Measurements from ENCODE around the gene HAVCR2. TPM values are rescaled to one million over a fixed set of nuclear protein-coding genes. Genes with fewer than 3 reads are reported as not detected.

HAVCR2 gene
- total RNA-seq, 1 experiment from 2014 or later: not detected

DNA sequence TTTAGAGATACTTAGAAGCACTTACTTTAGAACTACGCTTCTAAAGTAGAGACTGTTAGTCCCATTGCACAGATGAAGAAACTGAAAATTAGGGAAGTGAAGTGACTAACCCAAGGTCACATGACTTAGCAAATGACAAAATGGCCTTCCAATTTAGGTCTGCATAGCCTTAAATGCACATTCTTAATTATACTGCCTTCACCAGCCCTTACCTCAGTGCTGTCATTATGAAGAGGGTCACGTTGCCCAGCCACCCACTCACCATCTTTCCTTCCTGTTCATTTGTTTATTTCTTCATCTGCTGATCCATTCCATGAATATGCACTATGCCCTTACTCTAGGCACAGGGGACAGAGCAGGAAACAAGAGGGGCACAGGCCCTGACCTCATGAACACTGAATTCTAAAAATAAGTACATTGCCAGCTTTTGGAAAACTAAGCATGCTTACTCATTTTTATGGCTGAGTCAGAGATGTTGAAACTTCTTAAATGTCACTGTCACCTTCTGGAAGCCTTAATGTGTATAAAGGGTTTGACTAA lies 8.6 kb downstream of the HAVCR2 start:
- ChIA-PET CTCF (interaction anchor here (0.6 kb wide), 1 partner anchor 618 kb away, joined by 3 read pairs; no protein-coding TSS in a partner anchor), POLR2A (no interaction called here)
- intact Hi-C loops (cut with micrococcal nuclease; ENCODE audit: unreplicated experiment): no loop called here
- H3K27me3 ChIP-seq (ENCODE audit: control insufficient read depth, insufficient read depth, low read length): no peaks in the 10 kb centered on the region
- H3K36me3 ChIP-seq (ENCODE audit: control insufficient read depth, insufficient read depth, low read length): no peaks in the 10 kb centered on the region
- TF ChIP-seq SIN3A (IDR thresholded peaks at IDR 0.05; ENCODE audit: borderline replicate concordance, insufficient read depth, low read depth, low read length): no peak
- TF ChIP-seq, protein P1, sequence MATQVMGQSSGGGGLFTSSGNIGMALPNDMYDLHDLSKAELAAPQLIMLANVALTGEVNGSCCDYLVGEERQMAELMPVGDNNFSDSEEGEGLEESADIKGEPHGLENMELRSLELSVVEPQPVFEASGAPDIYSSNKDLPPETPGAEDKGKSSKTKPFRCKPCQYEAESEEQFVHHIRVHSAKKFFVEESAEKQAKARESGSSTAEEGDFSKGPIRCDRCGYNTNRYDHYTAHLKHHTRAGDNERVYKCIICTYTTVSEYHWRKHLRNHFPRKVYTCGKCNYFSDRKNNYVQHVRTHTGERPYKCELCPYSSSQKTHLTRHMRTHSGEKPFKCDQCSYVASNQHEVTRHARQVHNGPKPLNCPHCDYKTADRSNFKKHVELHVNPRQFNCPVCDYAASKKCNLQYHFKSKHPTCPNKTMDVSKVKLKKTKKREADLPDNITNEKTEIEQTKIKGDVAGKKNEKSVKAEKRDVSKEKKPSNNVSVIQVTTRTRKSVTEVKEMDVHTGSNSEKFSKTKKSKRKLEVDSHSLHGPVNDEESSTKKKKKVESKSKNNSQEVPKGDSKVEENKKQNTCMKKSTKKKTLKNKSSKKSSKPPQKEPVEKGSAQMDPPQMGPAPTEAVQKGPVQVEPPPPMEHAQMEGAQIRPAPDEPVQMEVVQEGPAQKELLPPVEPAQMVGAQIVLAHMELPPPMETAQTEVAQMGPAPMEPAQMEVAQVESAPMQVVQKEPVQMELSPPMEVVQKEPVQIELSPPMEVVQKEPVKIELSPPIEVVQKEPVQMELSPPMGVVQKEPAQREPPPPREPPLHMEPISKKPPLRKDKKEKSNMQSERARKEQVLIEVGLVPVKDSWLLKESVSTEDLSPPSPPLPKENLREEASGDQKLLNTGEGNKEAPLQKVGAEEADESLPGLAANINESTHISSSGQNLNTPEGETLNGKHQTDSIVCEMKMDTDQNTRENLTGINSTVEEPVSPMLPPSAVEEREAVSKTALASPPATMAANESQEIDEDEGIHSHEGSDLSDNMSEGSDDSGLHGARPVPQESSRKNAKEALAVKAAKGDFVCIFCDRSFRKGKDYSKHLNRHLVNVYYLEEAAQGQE (IDR thresholded peaks at IDR 0.05; ENCODE audit: insufficient read depth in 1 of 2, low read depth in 2 of 2, low read length in 1 of 2): no peak
- no peak for TF ChIP-seq TCF7L2 (IDR thresholded peaks at IDR 0.05; ENCODE audit: low read depth, low read length)
- TF ChIP-seq, protein P2, sequence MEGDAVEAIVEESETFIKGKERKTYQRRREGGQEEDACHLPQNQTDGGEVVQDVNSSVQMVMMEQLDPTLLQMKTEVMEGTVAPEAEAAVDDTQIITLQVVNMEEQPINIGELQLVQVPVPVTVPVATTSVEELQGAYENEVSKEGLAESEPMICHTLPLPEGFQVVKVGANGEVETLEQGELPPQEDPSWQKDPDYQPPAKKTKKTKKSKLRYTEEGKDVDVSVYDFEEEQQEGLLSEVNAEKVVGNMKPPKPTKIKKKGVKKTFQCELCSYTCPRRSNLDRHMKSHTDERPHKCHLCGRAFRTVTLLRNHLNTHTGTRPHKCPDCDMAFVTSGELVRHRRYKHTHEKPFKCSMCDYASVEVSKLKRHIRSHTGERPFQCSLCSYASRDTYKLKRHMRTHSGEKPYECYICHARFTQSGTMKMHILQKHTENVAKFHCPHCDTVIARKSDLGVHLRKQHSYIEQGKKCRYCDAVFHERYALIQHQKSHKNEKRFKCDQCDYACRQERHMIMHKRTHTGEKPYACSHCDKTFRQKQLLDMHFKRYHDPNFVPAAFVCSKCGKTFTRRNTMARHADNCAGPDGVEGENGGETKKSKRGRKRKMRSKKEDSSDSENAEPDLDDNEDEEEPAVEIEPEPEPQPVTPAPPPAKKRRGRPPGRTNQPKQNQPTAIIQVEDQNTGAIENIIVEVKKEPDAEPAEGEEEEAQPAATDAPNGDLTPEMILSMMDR (IDR thresholded peaks at IDR 0.05): no peak
- no peak for TF ChIP-seq POLR2AphosphoS5 (IDR thresholded peaks at IDR 0.05; ENCODE audit: low read depth, low read length)
- no peak overlapping the region for H3K4me3 ChIP-seq (ENCODE audit: low read depth in 2 of 2, low read length in 2 of 2)
- no peak overlapping the region for H3K27ac ChIP-seq (ENCODE audit: low read length)
- no peaks in the 10 kb centered on the region for H3K9me3 ChIP-seq (ENCODE audit: control insufficient read depth, insufficient read depth, low read depth, low read length)
- H3K4me1 ChIP-seq (ENCODE audit: control insufficient read depth, insufficient read depth, low read length): no peaks in the 10 kb centered on the region
- no TSS peak for BruUV-seq (replicated peaks)
- in situ Hi-C loops (cut with HindIII; ENCODE audit: low pct_unique_long_range_greater_than_20kb, low sequenced_read_pairs): no loop called here
- no peak for ATAC-seq
- DNase-seq (ENCODE audit: low read depth, low spot score): peak; percentile 18

DNA sequence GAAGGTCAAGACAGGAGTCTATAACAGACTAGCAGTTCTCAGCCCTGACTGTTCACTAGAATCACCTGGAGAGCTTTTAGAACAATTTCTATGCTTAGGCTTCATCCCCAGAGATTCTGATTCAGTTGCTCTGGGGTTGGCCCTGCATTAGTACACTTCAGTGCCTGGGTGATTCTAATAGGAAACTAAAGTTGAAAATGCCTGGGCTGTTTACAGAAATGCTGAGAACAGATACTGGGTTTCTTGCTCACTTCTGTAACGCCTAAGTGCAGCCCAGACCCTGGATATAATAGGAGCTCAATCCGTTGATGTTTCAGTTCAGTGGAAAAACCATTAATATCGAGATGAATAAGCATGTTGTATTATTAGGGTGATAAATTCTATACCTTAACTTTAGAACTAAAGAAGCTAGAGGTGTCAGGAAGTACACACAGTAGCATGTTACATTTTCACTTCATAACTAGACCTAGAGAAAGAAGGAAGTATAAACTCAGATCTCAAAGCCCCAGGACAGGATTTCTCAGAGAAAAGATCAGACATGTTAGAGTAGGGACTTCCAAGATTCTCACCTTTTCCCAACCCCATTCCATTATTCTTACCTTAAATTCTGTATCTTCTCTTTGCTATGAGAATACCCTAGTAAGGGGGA lies 20.4 kb downstream of the HAVCR2 start:
- POLR2A ChIA-PET: no interaction called here
- in situ Hi-C loops (cut with HindIII; ENCODE audit: low pct_unique_long_range_greater_than_20kb, low sequenced_read_pairs) (no loop called here), intact Hi-C loops (cut with micrococcal nuclease; ENCODE audit: unreplicated experiment) (no loop called here)
- H3K4me3 ChIP-seq (ENCODE audit: low read depth in 2 of 2, low read length in 2 of 2): no peak overlapping the region
- TF ChIP-seq SIN3A (IDR thresholded peaks at IDR 0.05; ENCODE audit: borderline replicate concordance, insufficient read depth, low read depth, low read length): no peak
- TF ChIP-seq, protein P2 (IDR thresholded peaks at IDR 0.05): no peak
- no peak for TF ChIP-seq POLR2AphosphoS5 (IDR thresholded peaks at IDR 0.05; ENCODE audit: low read depth, low read length)
- TF ChIP-seq, protein P1 (IDR thresholded peaks at IDR 0.05; ENCODE audit: insufficient read depth in 1 of 2, low read depth in 2 of 2, low read length in 1 of 2): no peak
- no peak for TF ChIP-seq TCF7L2 (IDR thresholded peaks at IDR 0.05; ENCODE audit: low read depth, low read length)
- no TSS peak for BruUV-seq (replicated peaks)
- CTCF ChIA-PET: no interaction called here
- no peaks in the 10 kb centered on the region for H3K27me3 ChIP-seq (ENCODE audit: control insufficient read depth, insufficient read depth, low read length)
- H3K27ac ChIP-seq (ENCODE audit: low read length): no peak overlapping the region
- H3K4me1 ChIP-seq (ENCODE audit: control insufficient read depth, insufficient read depth, low read length): no peaks in the 10 kb centered on the region
- no peaks in the 10 kb centered on the region for H3K9me3 ChIP-seq (ENCODE audit: control insufficient read depth, insufficient read depth, low read depth, low read length)
- H3K36me3 ChIP-seq (ENCODE audit: control insufficient read depth, insufficient read depth, low read length): no peaks in the 10 kb centered on the region
- ATAC-seq (no peak), DNase-seq (ENCODE audit: low read depth, low spot score) (no peak)

Measured in Panc1 (cell line).